HUES48 (cell line): ENCODE measurements around the gene PBRM1.

Experiments used
- H3K27ac ChIP-seq: one replicate; pipeline ENCODE4 v1.7.0; 2013; ENCODE audit warnings: low read depth, low read length, inconsistent platforms
- H3K27me3 ChIP-seq: 2 replicates; pipeline ENCODE4 v1.6.1; 2013; ENCODE audit warnings: mild to moderate bottlenecking, low read length; ENCODE audit not compliant: control insufficient read depth, insufficient read depth
- H3K36me3 ChIP-seq: 2 replicates; pipeline ENCODE4 v1.6.1; 2013; ENCODE audit warnings: low read length; ENCODE audit not compliant: control insufficient read depth, insufficient read depth
- H3K4me1 ChIP-seq: 2 replicates; pipeline ENCODE4 v1.6.1; 2013; ENCODE audit warnings: mild to moderate bottlenecking, low read length; ENCODE audit not compliant: control insufficient read depth, insufficient read depth
- H3K4me3 ChIP-seq: 2 replicates; pipeline ENCODE4 v1.5.1; 2013; ENCODE audit warnings: mild to moderate bottlenecking, low read depth, low read length
- H3K9ac ChIP-seq: 2 replicates; pipeline ENCODE4 v1.6.1; 2013; ENCODE audit warnings: mild to moderate bottlenecking, low read depth, low read length, moderate library complexity
- H3K9me3 ChIP-seq: 2 replicates; pipeline ENCODE4 v1.6.1; 2013; ENCODE audit warnings: low read length; ENCODE audit not compliant: control insufficient read depth, insufficient read depth

PBRM1 gene

DNA sequence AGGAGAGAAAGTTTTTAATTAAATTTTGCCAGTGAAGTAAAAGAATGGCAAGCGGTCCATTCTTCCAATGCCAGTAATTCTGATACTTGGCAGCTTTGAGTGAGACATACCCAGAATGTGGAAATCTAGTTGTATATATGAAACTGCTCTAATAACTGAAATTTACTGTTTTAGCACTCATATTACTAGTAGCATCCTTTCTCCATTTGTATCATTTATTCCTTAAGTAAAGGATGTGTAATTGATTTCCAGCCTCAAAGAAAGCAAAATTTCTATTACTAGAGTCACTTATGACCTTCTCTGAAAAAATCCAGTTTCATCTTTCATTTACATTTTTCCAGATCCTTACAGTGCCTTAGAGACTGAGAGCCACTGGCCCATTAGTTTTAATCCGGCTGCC, 65.1 kb downstream of the PBRM1 start:
- peaks cover 71% of the 10 kb centered on the region for H3K36me3 ChIP-seq
- H3K27ac ChIP-seq: no peak overlapping the region
- H3K9ac ChIP-seq: no peak overlapping the region
- no peaks in the 10 kb centered on the region for H3K27me3 ChIP-seq
- H3K4me3 ChIP-seq: no peak overlapping the region
- H3K4me1 ChIP-seq: no peaks in the 10 kb centered on the region
- no peaks in the 10 kb centered on the region for H3K9me3 ChIP-seq

DNA sequence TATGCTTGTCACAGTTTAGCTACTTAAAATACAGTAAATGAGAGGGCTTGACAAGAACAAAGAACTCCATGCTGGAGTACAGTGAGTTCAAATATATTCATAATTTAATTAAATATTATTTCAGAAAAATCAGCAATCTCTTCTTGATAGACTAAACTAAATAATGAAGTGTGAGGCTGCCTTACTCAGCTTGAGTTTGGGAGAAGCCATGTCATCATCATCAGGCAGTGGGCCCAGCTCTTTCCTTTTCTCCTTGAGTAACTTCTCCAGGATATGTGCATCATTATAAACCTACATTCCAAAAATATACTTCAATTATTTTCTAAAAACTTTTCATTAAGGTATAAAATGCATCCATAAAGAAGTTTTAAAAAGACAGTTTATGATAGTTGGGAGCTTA, 70.5 kb downstream of the PBRM1 start:
- H3K27me3 ChIP-seq: no peaks in the 10 kb centered on the region
- H3K9me3 ChIP-seq: no peaks in the 10 kb centered on the region
- H3K36me3 ChIP-seq: peaks cover 74% of the 10 kb centered on the region
- H3K27ac ChIP-seq: no peak overlapping the region
- no peaks in the 10 kb centered on the region for H3K4me1 ChIP-seq
- no peak overlapping the region for H3K4me3 ChIP-seq
- H3K9ac ChIP-seq: no peak overlapping the region

DNA sequence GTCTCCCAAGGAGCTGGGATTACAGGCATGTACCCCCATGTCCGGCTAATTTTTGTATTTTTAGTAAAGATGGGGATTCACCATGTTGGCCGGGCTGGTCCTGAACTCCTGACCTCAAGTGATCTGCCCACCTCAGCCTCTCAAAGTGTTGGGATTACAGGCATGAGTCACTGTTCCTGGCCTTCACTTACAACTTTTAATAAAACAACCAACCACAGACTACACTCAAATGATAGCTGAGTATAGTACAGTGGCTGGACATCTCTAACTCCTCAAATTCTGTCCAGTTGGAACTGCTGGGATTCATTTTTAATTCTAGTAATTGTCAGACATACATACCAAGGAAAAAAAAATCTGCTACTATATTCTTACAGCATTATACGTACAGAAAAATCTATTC, 71.0 kb downstream of the PBRM1 start:
- Histone ChIP-seq H3K4me1 (no peaks in the 10 kb centered on the region), H3K4me3 (no peak overlapping the region), H3K36me3 (peaks cover 74% of the 10 kb centered on the region), H3K9ac (no peak overlapping the region), H3K27me3 (no peaks in the 10 kb centered on the region), H3K27ac (no peak overlapping the region), H3K9me3 (no peaks in the 10 kb centered on the region)

DNA sequence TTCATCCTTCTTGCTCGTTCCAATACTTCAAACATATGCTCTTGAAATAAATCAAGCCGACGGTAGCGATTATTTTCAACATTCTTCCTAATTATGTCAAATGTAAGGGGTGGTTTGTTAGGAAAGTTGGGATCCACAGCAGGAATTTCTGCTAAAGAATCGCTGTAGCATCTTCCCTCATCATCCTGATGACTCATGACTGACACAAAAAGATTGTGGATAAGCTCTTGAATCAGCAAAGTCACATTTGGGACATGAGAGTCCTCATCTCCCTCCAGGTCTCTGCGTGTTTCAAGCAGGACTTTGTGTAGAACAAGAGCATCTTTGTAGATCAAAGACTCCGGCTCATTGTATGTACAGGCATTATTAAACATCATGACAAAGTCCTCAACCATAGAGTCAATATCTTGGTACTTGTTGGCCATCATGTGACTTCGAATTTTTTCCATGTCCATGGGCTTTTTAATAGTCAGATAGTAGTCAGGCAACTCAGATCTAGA, 76.3 kb downstream of the PBRM1 start:
- H3K27me3 ChIP-seq: no peaks in the 10 kb centered on the region
- H3K4me1 ChIP-seq: no peaks in the 10 kb centered on the region
- H3K9ac ChIP-seq: no peak overlapping the region
- no peak overlapping the region for H3K4me3 ChIP-seq
- no peak overlapping the region for H3K27ac ChIP-seq
- peaks cover 72% of the 10 kb centered on the region for H3K36me3 ChIP-seq
- H3K9me3 ChIP-seq: no peaks in the 10 kb centered on the region

DNA sequence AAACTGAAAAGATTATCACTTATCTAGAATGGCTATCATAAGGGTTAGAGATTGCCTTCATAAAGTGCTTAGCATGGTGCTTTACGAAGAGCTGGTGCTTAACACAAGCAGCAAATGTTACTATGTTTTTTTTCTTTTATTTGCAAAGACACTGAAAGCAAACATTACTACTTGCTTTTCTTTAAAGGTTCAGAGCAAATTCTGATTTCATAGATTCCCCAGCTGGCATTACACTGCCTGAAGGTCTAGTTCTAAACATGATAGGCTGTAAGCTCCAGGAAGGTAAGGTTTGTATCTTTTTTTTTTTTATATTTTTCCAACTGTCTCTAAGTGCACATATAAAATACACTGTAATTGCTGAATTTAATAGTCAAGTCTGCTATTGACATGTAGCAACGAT, 77.4 kb downstream of the PBRM1 start:
- no peak overlapping the region for H3K27ac ChIP-seq

DNA sequence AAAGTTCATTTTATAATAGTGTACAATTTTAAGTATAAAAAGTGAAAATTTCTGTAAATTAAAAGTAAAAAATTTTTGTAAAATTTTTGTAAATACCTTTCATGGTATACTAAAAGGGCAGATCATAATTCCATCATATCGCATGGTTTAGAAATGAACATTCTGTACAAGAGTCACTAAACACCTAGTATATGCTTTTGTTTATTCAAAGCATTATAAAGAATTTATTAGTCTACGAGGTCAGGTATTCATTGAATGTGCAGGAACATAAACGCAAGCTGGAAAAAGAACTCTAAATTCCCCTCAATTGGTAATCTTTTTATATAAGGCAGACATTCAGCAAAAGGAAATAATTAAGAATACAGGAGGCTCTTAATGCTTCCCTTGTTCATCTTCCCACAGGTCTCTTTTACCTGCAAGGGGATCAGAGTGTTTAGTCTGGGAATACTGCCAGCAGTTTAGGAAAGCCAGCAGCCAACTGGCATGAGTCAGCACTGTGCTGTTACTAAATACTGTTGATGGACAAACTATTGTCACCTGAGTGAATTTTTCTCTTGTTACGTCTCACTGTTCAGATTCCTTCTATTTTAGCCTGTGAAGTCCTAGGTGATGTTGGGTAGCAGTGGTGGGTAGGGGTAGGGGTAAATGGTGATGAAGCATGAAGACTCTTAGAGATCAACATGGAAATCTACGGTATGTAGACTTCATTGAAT, 79.2 kb downstream of the PBRM1 start:
- H3K9me3 ChIP-seq: no peaks in the 10 kb centered on the region
- H3K4me3 ChIP-seq: no peak overlapping the region
- no peak overlapping the region for H3K27ac ChIP-seq
- no peaks in the 10 kb centered on the region for H3K27me3 ChIP-seq
- H3K9ac ChIP-seq: no peak overlapping the region
- H3K4me1 ChIP-seq: no peaks in the 10 kb centered on the region
- peaks cover 81% of the 10 kb centered on the region for H3K36me3 ChIP-seq

More for the DNA sequence above, 77.4 kb downstream of the PBRM1 start:
- Histone ChIP-seq H3K27me3 (no peaks in the 10 kb centered on the region), H3K36me3 (peaks cover 74% of the 10 kb centered on the region), H3K4me1 (no peaks in the 10 kb centered on the region), H3K9me3 (no peaks in the 10 kb centered on the region), H3K9ac (no peak overlapping the region), H3K4me3 (no peak overlapping the region)

DNA sequence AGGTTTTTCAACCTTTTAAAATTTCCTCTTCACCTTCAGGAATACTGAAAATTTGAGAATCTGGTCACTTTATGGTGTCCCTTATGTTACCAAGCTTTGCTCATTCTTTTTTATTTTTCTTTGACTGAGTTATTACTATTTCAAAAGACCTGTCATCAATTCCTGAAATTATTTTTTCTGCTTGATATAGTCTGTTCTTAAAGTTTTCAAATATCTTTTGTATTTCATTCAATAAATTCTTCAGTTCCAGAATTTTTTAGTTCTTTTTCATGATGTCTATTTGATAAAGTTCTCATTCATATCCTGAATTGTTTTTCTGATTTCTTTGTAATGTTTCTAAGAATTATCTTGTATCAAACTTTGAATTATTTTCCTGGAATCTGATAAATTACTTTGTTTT, 85.5 kb downstream of the PBRM1 start:
- Histone ChIP-seq H3K27me3 (no peaks in the 10 kb centered on the region), H3K27ac (no peak overlapping the region), H3K9me3 (no peaks in the 10 kb centered on the region), H3K4me1 (no peaks in the 10 kb centered on the region), H3K36me3 (peaks cover 43% of the 10 kb centered on the region), H3K4me3 (no peak overlapping the region), H3K9ac (no peak overlapping the region)

DNA sequence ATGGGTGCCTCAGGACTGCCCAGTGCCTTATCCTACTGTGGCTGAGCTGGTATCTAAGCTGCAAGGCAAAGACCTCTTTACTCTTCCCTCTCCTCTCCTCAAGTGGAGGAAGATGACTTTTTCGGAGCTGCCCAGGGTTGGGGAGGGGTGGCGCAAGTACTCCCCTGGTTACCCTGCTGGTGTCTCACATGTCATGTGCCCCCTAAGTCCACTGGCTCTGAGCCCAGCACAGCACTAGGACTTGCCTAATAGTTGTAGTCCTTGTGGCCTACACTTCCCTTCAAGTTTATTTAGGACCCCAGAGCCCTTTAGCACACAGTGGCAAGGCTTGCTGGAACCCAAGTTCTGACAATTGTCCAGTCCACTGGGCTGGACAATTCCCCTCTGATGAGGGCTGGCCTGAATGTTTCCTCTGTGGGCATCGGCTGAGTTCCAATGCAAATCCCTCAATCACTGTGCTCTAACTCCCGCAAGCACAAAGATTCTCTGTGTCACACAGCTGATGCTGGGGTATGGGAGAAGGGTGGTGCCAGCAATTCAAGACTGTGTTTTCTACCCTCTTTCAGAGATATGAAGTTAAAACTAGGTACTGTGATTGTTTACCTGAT, 89.0 kb downstream of the PBRM1 start:
- no peak overlapping the region for H3K4me3 ChIP-seq
- no peak overlapping the region for H3K27ac ChIP-seq
- no peaks in the 10 kb centered on the region for H3K4me1 ChIP-seq
- no peak overlapping the region for H3K9ac ChIP-seq
- no peaks in the 10 kb centered on the region for H3K27me3 ChIP-seq
- no peaks in the 10 kb centered on the region for H3K9me3 ChIP-seq
- H3K36me3 ChIP-seq: peaks cover 19% of the 10 kb centered on the region

DNA sequence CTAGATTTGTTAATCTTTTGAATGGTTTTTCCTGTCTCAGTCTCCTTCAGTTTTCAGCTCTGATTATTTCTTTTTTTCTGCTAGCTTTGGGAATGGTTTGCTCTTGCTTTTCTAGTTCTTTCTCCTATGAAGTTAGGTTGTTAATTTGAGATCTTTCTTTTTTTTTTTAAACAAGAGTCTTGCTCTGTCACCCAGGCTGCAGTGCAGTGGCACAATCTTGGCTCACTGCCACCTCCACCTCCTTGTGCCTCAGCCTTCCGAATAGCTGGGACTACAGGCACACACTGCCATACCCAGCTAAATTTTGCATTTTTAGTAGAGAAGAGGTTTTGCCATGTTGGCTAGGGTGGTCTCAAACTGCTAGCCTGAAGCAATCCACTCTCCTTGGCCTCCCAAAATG, 92.6 kb downstream of the PBRM1 start:
- Histone ChIP-seq H3K4me1 (no peaks in the 10 kb centered on the region), H3K9ac (no peak overlapping the region), H3K4me3 (no peak overlapping the region), H3K36me3 (peaks cover 34% of the 10 kb centered on the region), H3K27ac (no peak overlapping the region), H3K9me3 (no peaks in the 10 kb centered on the region), H3K27me3 (no peaks in the 10 kb centered on the region)

DNA sequence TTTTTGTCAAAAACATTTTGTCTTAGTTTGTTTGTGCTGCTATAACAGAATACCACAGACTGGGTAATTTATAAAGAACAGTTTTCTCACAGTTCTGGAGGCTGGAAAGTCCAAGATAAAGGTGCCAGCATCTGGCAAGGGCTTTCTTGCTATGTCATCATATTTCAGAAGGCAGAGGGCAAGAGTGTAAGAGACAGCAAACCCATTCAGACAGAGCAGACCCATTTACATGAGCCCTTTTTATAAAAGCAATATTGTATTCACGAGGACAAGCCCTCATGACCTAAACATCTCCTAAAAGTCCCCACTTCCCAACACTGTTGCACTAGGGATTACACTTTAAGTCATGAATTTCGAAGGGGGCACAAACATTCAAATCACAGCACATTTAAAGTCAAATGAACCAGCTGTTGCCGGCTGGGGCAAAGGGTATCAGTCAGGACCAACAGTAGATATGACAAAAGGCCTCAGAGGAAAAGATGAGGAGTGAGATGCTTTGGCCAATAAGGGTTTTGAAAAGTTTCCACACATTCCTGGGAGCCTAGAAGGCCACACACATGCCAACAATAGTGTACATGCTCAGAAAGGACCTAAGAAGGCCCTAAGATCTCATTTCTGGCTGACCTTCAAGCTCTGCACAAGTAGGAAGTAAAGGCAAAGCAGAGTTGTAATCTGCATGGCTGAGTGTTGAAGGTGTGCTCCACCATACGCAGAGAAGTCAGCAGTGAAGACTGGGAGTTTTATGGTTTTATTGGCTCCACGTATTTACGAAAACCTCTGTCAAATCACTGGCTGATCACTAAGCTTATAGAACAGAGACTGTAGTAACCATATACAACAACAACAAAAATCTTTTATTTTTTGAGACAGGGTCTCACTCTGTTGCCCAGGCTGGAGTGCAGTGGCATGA, 111.4 kb downstream of the PBRM1 start:
- no peaks in the 10 kb centered on the region for H3K9me3 ChIP-seq
- H3K27me3 ChIP-seq: no peaks in the 10 kb centered on the region
- no peak overlapping the region for H3K4me3 ChIP-seq
- H3K36me3 ChIP-seq: peaks cover 64% of the 10 kb centered on the region
- no peak overlapping the region for H3K9ac ChIP-seq
- no peaks in the 10 kb centered on the region for H3K4me1 ChIP-seq
- H3K27ac ChIP-seq: no peak overlapping the region

DNA sequence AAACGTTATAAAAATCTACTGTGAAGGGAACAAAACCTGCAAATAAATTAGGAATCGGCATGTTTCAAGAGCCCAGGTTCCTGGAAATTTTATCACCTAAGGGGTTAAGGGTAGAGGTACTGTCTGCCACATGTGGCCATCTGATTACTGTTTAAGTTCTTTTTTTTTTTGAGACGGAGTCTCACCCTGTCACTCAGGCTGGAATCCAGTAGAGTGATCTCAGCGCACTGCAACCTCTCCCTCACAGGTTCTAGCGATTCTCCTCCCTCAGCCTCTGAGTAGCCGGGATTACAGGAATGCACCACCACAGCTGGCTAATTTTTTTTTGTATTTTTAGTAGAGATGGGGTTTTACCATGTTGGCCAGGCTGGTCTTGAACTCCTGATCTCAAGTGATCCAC, 113.5 kb downstream of the PBRM1 start:
- Histone ChIP-seq H3K36me3 (peaks cover 45% of the 10 kb centered on the region), H3K27me3 (no peaks in the 10 kb centered on the region), H3K9ac (no peak overlapping the region), H3K9me3 (no peaks in the 10 kb centered on the region), H3K4me1 (no peaks in the 10 kb centered on the region), H3K4me3 (no peak overlapping the region), H3K27ac (no peak overlapping the region)
